ENCODE measurements around the gene KRT31.

DNA sequence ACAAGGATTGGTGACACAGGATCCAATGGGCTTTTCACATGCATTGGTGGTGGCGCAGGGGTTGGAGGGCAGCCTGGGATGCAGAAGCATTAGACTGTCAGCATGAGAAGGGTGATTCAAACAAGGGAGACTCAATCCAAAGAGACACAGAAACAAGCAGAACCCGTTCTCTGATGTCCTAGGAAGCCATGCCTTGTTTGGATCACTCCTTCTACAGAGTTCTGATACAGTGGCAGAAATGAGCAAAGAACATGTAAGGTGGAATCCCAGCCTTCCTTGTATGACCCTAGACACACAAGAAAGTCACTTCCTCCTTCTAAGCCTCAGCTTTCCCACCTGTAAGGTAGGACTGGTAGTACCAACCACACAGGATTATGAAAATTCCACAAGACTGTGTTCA lies 33.5 kb downstream of the KRT31 start:
- TF ChIP-seq, protein P1, sequence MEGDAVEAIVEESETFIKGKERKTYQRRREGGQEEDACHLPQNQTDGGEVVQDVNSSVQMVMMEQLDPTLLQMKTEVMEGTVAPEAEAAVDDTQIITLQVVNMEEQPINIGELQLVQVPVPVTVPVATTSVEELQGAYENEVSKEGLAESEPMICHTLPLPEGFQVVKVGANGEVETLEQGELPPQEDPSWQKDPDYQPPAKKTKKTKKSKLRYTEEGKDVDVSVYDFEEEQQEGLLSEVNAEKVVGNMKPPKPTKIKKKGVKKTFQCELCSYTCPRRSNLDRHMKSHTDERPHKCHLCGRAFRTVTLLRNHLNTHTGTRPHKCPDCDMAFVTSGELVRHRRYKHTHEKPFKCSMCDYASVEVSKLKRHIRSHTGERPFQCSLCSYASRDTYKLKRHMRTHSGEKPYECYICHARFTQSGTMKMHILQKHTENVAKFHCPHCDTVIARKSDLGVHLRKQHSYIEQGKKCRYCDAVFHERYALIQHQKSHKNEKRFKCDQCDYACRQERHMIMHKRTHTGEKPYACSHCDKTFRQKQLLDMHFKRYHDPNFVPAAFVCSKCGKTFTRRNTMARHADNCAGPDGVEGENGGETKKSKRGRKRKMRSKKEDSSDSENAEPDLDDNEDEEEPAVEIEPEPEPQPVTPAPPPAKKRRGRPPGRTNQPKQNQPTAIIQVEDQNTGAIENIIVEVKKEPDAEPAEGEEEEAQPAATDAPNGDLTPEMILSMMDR (IDR thresholded peaks at IDR 0.05), result no peak
- TF ChIP-seq EZH2phosphoT487 (IDR thresholded peaks at IDR 0.05) (no peak), EZH2 (IDR thresholded peaks at IDR 0.05) (no peak)

All from neural progenitor cell (in vitro differentiated cells).